PC-3 (cell line): ENCODE measurements around the gene DUSP2.

Source experiments
- CTCF ChIP-seq: fragments of 300-600 bp; sonication (generic); conservative IDR thresholded peaks from 2 replicates; pipeline ENCODE4 v1.5.1; 2017; ENCODE audit warnings: antibody characterized with exemption, low read depth, mild to moderate bottlenecking, low read length
- EZH2 ChIP-seq: fragments of 300-600 bp; sonication (generic); IDR thresholded peaks from one replicate; pipeline ENCODE4 v1.6.1; 2017; ENCODE audit warnings: antibody characterized with exemption, mild to moderate bottlenecking, low read length; ENCODE audit not compliant: unreplicated experiment

GRCh38 chr2:96102596-96103186, 42.5 kb downstream of the DUSP2 start:
- no peak for TF ChIP-seq CTCF
- no peak for TF ChIP-seq EZH2
